Measurements from ENCODE around the gene MSL1.

MSL1 gene

GRCh38 chr17:40105861-40106759 is 15.7 kb upstream of the MSL1 start:
- DNase-seq: no peak

DNA sequence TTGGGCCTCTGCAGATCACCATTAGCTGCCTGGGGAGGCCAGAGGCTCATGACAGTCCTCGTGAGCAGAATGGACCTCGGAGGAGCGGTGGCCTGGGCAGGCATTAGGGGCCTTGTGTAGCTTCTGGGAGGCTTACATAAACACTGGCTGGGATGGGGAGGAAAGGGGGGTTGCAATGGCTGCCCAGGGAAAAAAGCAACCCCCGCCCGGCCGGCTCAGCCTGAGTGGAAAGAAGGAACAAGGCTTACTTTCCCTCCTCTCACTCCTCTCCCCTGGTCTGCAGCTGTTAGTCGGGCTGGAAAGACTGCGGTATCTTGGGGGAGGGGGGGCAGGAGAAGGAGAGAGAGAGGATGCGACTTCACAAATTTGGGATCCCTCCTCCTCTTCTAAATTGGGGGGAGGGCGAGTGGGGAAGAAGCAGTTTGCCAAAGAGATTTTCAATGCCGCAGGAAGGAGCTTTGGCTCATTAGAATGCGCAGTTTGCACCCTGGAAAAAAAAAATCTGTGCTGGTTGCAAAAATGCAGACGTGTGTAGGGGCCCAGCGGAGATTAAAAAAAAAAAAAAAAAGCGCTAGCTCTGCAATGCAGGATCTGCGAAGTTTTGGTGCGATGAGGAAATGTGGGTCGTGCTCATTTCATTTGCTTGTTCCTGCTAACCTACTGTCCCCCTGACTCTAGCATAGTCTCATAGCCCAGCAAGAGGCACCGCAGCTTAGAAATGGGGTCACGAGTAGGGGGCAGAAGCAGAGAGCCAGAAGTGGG is 14.8 kb upstream of the MSL1 start:
- no peak for DNase-seq

GRCh38 chr17:40107522-40108174 is 14.1 kb upstream of the MSL1 start:
- no peak for DNase-seq

- no peak for DNase-seq
Observed at GRCh38 chr17:40108970-40109824, 12.6 kb upstream of the MSL1 start.

GRCh38 chr17:40110026-40110845 is 11.5 kb upstream of the MSL1 start:
- no peak for DNase-seq

DNA sequence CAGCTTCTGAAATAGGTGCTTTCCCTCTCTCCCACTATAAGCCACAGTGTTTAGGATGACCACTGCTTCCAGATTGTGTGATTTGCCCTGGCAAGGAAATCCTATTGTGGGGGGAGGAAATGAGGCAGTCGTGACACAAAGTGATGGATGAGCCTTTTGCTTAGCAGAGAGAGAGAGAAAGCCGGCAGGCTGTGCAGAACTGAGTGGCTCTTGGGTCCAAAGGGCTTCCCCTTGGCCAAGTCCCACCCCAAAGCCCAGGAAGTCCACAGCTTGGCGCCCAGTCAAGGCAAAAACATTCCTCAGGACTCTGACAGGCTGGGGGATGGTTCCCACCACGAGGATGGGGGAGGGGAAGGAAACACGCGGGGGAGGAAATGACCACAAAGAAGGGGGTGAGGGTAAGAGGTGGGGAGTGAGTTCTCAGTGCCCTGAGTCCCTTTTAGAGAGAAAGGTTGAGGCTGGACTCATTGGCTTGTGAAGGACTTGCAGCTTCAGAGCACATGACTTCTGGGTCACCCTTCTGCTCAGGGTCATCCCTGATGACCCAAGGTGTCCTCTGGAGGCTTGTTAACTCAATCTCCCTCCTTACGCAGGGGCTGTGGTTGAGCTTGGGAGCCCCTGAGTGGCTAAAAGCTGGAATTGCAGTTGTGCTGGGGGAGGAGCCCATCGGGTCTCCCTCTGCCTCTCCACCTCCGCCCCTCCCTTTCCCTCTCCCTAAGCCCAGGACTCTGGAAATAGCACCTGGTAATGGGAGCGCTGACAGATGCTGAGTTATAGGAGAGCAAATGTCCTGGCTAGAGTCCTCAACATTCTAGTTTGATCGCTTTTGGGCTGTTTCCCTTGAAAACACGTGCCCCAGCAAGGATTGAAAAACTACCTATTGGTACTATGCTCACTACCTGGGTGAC is 10.3 kb upstream of the MSL1 start:
- no peak for DNase-seq

GRCh38 chr17:40112191-40112711 is 9.5 kb upstream of the MSL1 start:
- DNase-seq: no peak

- no peak for DNase-seq
Observed at GRCh38 chr17:40112718-40113109, 9.1 kb upstream of the MSL1 start.

GRCh38 chr17:40113110-40113906 is 8.5 kb upstream of the MSL1 start:
- DNase-seq: peak; percentile 92

GRCh38 chr17:40113907-40114245 is 7.9 kb upstream of the MSL1 start:
- DNase-seq: no peak

- no peak for DNase-seq
Observed at GRCh38 chr17:40115101-40115436, 6.7 kb upstream of the MSL1 start.

DNA sequence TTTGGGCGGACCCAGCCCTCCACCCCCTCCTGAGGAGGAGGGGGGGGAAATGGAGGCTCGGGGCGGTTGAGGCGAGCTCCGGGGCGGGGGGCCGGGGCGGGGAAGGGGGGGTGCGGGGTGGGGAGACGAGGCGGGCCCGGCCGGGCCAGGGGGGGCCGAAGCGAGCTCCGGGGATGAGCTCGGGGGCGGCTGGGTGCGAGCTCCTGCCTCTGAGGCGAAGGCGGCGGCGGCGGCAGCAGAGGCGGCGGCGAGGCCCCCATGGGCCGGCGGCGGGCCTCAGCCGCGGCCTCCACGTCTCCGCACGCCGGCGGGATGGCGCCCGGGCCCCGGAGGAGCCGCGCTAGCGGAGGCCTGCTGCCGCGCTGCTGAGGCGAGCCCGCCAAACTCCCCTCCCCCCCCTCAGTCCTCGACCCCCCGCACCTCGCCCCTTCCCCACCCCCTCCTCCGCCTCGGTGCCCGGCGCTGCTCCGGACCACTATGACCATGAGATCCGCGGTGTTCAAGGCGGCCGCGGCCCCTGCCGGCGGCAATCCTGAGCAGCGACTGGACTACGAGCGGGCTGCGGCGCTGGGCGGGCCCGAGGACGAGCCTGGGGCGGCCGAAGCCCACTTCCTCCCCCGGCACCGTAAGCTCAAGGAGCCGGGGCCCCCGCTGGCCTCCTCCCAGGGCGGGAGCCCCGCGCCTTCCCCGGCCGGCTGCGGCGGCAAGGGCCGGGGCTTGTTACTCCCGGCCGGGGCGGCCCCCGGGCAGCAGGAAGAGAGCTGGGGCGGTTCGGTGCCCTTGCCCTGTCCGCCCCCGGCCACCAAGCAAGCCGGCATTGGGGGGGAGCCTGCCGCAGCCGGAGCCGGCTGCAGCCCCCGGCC is 596 bp downstream of the MSL1 start:
- no peak for DNase-seq

DNA sequence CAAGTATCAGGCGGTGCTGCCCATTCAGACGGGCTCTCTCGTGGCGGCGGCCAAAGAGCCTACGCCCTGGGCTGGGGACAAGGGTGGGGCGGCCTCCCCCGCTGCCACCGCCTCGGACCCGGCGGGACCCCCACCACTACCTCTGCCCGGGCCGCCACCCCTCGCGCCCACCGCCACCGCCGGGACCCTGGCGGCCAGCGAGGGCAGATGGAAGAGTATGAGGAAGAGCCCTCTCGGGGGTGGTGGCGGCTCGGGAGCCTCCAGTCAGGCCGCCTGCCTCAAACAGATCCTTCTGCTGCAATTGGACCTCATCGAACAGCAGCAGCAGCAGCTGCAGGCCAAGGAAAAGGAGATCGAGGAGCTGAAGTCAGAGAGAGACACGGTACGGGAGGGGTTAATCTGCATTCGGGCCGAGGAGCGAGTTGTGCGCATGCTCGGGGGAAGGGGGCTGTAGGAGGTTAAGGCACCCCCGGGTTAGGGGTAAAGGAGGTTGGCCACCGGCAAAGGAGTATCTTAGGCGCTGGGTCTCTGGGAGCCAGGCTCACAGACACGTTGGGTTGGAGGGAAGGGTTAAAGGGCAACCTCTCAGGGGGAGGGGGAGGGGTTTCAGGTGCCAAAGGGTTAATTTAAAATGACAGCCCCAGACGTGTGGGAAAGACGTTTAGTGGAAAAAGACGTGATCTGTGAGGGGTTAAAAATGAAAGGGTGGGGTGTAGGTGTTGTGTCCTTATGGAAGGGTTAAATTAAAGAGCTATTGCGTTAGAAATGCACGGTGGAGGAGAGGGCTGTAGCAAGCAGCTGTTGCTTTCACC is 1.4 kb downstream of the MSL1 start:
- DNase-seq: no peak

- DNase-seq: no peak
Observed at GRCh38 chr17:40123811-40124114, 2.0 kb downstream of the MSL1 start.

DNA sequence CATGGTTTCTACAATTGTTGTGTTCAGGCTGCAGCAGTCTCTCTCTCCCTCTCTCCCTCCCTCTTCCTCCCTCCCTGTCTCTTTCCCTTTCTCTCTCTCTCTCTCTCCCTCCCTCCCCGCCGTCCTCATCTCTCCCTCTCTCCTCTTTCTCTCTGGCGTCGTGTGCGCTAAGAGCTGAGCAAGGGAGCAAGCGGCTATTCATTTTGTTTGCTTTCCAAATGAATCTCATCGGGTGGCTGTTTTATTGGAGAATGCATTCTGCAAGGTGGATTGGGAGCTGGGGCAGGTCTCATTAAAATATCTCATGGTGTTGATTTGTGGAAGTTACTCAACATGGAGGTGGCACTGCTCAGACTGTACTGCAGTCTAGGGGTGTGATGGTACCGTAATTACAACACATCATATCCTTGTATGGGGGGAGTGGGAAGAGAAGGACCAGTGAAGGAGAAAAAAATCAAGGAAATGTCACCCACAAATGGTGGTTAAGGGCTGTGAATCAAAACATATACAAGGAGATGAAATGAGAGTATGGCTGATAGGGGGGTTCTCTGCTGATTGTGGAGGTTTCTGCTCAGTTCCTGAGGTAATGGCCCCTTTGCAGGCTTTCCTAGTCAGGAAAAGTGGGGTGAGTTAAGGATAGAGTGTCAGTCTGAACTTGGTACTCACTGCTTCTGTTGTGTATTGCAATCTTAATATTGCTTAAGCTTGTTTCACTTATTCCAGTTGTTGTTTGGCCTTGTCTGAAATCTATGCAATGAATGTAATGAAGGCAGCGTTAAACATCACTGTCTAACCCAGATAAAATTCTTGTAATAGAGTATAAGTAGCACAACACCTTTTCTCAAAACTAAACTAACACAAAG is 2.7 kb downstream of the MSL1 start:
- DNase-seq: no peak

DNA sequence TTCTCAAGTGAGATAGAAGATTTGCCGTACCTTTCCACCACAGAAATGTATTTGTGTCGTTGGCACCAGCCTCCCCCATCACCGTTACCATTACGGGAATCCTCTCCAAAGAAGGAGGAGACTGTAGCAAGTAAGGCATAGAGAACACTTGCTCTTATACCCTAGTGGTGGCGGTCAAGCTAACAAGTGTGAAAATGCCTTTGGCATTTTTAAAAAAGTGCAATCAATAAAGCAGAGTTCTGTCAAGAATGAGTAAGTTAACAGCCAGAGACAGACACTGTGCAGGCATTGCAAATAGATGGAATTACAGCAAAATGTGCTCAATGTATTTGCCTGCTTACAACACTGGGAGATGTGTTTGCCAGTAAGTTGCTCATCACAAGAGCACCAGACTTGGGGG is 7.7 kb downstream of the MSL1 start:
- DNase-seq: no peak

Data from SIG-M5 (cell line).